Subcutaneous adipose tissue (tissue), 4 donors: ENCODE measurements around the gene ATP2B2. TPM values are rescaled to one million over a fixed set of nuclear protein-coding genes. Genes with fewer than 3 reads are reported as not detected.

Experiments used
- CTCF ChIP-seq: fragments of 450-650 bp; IDR thresholded peaks from one replicate; pipeline ENCODE4 v1.5.1; 2016; ENCODE audit warnings: low read depth, mild to moderate bottlenecking, control low read depth, antibody characterized with exemption, moderate library complexity
- total RNA-seq, 4 donors: library from RNA; depleted of rRNA; stranded (reverse); fragments of >200 nt; gene quantifications; one replicate each; pipeline ENCODE4 v1.1.0, GENCODE V29; 2016

Gene ATP2B2
- total RNA-seq, 4 donors from 2014 or later, result 0.34 to 0.44 TPM; not detected in 2

GRCh38 chr3:10294030-10294586 is 211.3 kb downstream of the ATP2B2 start:
- no peak for TF ChIP-seq CTCF

DNA sequence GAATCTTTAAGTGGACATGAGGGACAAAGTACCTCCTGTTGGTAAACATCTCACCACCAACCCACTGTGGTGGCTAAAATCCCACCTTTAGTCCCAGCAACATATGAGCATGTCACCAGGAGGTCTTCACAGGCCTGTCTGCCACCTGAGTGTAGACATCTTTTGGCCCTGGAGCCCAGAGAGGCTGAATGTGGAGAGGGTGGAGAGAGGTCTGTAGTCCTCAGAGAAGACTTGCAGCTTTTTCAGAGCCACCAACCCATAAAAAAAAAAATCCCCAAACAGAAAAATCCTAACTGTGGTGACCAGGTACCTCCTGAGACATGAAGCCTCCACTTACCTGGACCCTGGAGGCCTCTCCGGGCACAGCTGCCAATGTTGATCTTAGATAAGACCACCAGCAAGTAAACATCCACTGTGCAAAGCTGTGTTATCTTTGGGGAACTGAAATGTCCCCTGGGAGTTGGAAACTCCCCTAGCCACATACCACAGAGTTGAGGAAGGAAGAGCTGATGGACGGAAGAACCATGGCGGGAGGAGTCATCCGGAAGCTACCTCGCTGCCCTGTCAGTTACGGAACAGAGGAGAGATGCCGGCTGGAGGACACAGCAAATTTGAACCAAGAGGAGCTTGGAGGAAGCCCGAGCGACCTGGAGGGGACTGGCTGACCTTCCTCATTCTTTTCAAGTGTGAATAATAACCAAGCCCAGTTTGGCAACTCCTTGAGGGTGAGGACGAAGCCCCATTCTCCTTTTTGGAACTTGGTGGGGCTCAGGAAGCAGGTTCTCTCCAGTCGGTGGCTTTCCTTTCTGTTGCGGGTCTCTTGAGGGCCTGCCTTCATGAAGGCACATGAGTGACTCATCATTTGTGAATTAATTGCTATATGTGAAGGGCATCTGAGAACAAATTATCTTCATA is 212.6 kb downstream of the ATP2B2 start, which contains the start of gene GHRL:
TSS of gene GHRL (minus strand) at position 443 of the 915 bp plus-strand sequence. CDS start 2,767 bp downstream, outside the sequence.
- no peak for TF ChIP-seq CTCF

GRCh38 chr3:10291641-10292040 is 213.7 kb downstream of the ATP2B2 start:
- no peak for TF ChIP-seq CTCF

- no peak for TF ChIP-seq CTCF
These were observed 214.8 kb downstream of the ATP2B2 start for GRCh38 chr3:10290481-10291176.

- TF ChIP-seq CTCF, result no peak
These were observed 215.5 kb downstream of the ATP2B2 start for GRCh38 chr3:10289787-10290355.

DNA sequence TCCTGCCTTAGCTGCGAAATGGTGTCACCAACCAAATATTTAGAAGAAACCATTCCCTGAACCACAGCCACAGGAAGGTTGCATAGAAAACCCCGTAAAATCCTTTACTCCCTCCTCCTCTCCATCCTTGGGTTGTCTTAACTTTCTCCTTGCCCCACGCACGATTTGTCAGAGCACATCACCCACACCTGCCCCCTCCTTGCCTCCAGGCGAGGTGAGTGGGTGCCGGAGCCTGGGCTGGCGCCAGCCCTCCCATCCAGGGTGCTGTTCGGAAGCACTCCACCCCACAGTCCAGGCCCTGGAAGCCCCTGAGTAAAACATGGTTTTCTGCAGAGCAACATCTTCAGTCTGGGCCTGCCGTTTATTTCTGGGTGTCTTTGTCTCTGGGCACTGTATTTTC is 216.3 kb downstream of the ATP2B2 start:
- no peak for TF ChIP-seq CTCF

- TF ChIP-seq CTCF, result no peak
These were observed 216.8 kb downstream of the ATP2B2 start for GRCh38 chr3:10288575-10288960.
